Activated CD4-positive, CD25-positive, alpha-beta regulatory T cell treated with anti-CD3 and anti-CD28 coated beads, Interleukin-2, amount 50 U/mL, for 16 hours (primary cell): ENCODE data around the gene STN1.
"Not testable (repeated sequence)": the region's sequence is repeated elsewhere in the genome, so short reads cannot be mapped to it uniquely, and the experiment has no call there.

Source experiments
- DNase-seq: peaks from one replicate; pipeline ENCODE4 v3.0.0-alpha.2; 2020; ENCODE audit warnings: low read depth, low spot score

Gene STN1

GRCh38 chr10:103861505-103861904 is 56.5 kb downstream of the STN1 start:
- no peak for DNase-seq

- no peak for DNase-seq
Observed at GRCh38 chr10:103859161-103860086, 58.6 kb downstream of the STN1 start.

GRCh38 chr10:103858360-103858759 is 59.6 kb downstream of the STN1 start:
- DNase-seq: no peak

GRCh38 chr10:103856797-103857170 is 61.2 kb downstream of the STN1 start:
- DNase-seq: no peak

GRCh38 chr10:103855852-103856796 is 61.9 kb downstream of the STN1 start:
- DNase-seq: no peak

- DNase-seq: no peak
Observed at GRCh38 chr10:103855424-103855823, 62.6 kb downstream of the STN1 start, which contains the start of gene SH3PXD2A. Gene SH3PXD2A (minus strand): TSS chr10:103855576. CDS start chr10:103855266, 310 bp downstream.

GRCh38 chr10:103854686-103855391 is 63.1 kb downstream of the STN1 start:
- no peak for DNase-seq

- no peak for DNase-seq
Observed at GRCh38 chr10:103854265-103854685, 63.7 kb downstream of the STN1 start.

GRCh38 chr10:103853428-103854264 is 64.3 kb downstream of the STN1 start:
- DNase-seq: no peak

GRCh38 chr10:103852856-103853255 is 65.1 kb downstream of the STN1 start:
- no peak for DNase-seq

- DNase-seq: no peak
Observed at GRCh38 chr10:103852189-103852711, 65.7 kb downstream of the STN1 start.

- DNase-seq: no peak
Observed at GRCh38 chr10:103851261-103851660, 66.7 kb downstream of the STN1 start.

GRCh38 chr10:103850572-103850895 is 67.5 kb downstream of the STN1 start:
- DNase-seq: no peak

GRCh38 chr10:103849880-103850571 is 68.0 kb downstream of the STN1 start:
- no peak for DNase-seq

GRCh38 chr10:103849212-103849877 is 68.6 kb downstream of the STN1 start:
- no peak for DNase-seq

GRCh38 chr10:103847909-103848468 is 70.0 kb downstream of the STN1 start:
- no peak for DNase-seq

GRCh38 chr10:103847346-103847745 is 70.6 kb downstream of the STN1 start:
- no peak for DNase-seq

GRCh38 chr10:103845972-103846371 is 72.0 kb downstream of the STN1 start:
- DNase-seq: no peak

- not testable (repeated sequence) for DNase-seq
Observed at GRCh38 chr10:103845346-103845745, 72.6 kb downstream of the STN1 start.
